Neuron (in vitro differentiated cells): ENCODE measurements around the gene MAD2L1.

Source experiments
- H2AFZ ChIP-seq: one replicate; pipeline ENCODE4 v1.6.1; 2013; ENCODE audit warnings: low read depth, mild to moderate bottlenecking, inconsistent platforms, low read length, moderate library complexity
- H3K27me3 ChIP-seq: one replicate; pipeline ENCODE4 v1.6.1; 2013; ENCODE audit warnings: low read length; ENCODE audit not compliant: insufficient read depth
- H3K36me3 ChIP-seq: one replicate; pipeline ENCODE4 v1.6.1; 2013; ENCODE audit warnings: low read length; ENCODE audit not compliant: insufficient read depth
- H3K4me1 ChIP-seq: one replicate; pipeline ENCODE4 v1.6.1; 2013; ENCODE audit warnings: low read length; ENCODE audit not compliant: insufficient read depth
- H3K4me3 ChIP-seq: 2 replicates; pipeline ENCODE4 v1.5.1; 2013; ENCODE audit warnings: mild to moderate bottlenecking, low read length, moderate library complexity
- H3K9me3 ChIP-seq: one replicate; pipeline ENCODE4 v1.6.1; 2013; ENCODE audit warnings: low read length

The MAD2L1 gene

GRCh38 chr4:120053911-120054310 lies 12.7 kb downstream of the MAD2L1 start:
- no peak overlapping the region for H3K4me3 ChIP-seq

GRCh38 chr4:120052856-120053255 lies 13.8 kb downstream of the MAD2L1 start:
- Histone ChIP-seq H3K27me3 (no peaks in the 10 kb centered on the region), H3K36me3 (peaks cover 7% of the 10 kb centered on the region), H3K9me3 (no peaks in the 10 kb centered on the region), H3K4me3 (no peak overlapping the region), H3K4me1 (peaks cover 12% of the 10 kb centered on the region), H2AFZ (no peak overlapping the region)

More at GRCh38 chr4:120053911-120054310, 12.7 kb downstream of the MAD2L1 start:
- Histone ChIP-seq H3K9me3 (no peaks in the 10 kb centered on the region), H3K36me3 (peaks cover 14% of the 10 kb centered on the region), H3K4me1 (peaks cover 12% of the 10 kb centered on the region), H3K27me3 (no peaks in the 10 kb centered on the region), H2AFZ (no peak overlapping the region)

- H3K4me1 ChIP-seq: peaks cover 12% of the 10 kb centered on the region
- no peaks in the 10 kb centered on the region for H3K36me3 ChIP-seq
- no peak overlapping the region for H2AFZ ChIP-seq
- no peak overlapping the region for H3K4me3 ChIP-seq
- no peaks in the 10 kb centered on the region for H3K27me3 ChIP-seq
- no peaks in the 10 kb centered on the region for H3K9me3 ChIP-seq
These were observed 15.4 kb downstream of the MAD2L1 start for GRCh38 chr4:120051253-120051652.

GRCh38 chr4:120049732-120050494 lies 16.7 kb downstream of the MAD2L1 start:
- Histone ChIP-seq H2AFZ (no peak overlapping the region), H3K9me3 (no peaks in the 10 kb centered on the region), H3K36me3 (no peaks in the 10 kb centered on the region), H3K4me1 (peaks cover 12% of the 10 kb centered on the region), H3K27me3 (no peaks in the 10 kb centered on the region), H3K4me3 (no peak overlapping the region)

GRCh38 chr4:120043828-120044227 lies 22.8 kb downstream of the MAD2L1 start:
- Histone ChIP-seq H3K9me3 (no peaks in the 10 kb centered on the region), H3K4me1 (no peaks in the 10 kb centered on the region), H3K4me3 (no peak overlapping the region), H3K36me3 (no peaks in the 10 kb centered on the region), H2AFZ (no peak overlapping the region), H3K27me3 (no peaks in the 10 kb centered on the region)

- H3K4me3 ChIP-seq: no peak overlapping the region
These were observed 29.2 kb downstream of the MAD2L1 start for GRCh38 chr4:120037411-120037810.

GRCh38 chr4:120034913-120035312 lies 31.7 kb downstream of the MAD2L1 start:
- H3K4me3 ChIP-seq: no peak overlapping the region
- H2AFZ ChIP-seq: no peak overlapping the region
- no peaks in the 10 kb centered on the region for H3K9me3 ChIP-seq
- H3K4me1 ChIP-seq: peaks cover 6% of the 10 kb centered on the region
- no peaks in the 10 kb centered on the region for H3K36me3 ChIP-seq
- H3K27me3 ChIP-seq: no peaks in the 10 kb centered on the region

More at GRCh38 chr4:120037411-120037810, 29.2 kb downstream of the MAD2L1 start:
- no peaks in the 10 kb centered on the region for H3K27me3 ChIP-seq
- no peaks in the 10 kb centered on the region for H3K36me3 ChIP-seq
- H3K4me1 ChIP-seq: peaks cover 6% of the 10 kb centered on the region
- H2AFZ ChIP-seq: no peak overlapping the region
- no peaks in the 10 kb centered on the region for H3K9me3 ChIP-seq

- no peak overlapping the region for H2AFZ ChIP-seq
- H3K27me3 ChIP-seq: peaks cover 2% of the 10 kb centered on the region
- no peaks in the 10 kb centered on the region for H3K4me1 ChIP-seq
- no peak overlapping the region for H3K4me3 ChIP-seq
- no peaks in the 10 kb centered on the region for H3K36me3 ChIP-seq
- no peaks in the 10 kb centered on the region for H3K9me3 ChIP-seq
These were observed 39.8 kb downstream of the MAD2L1 start for GRCh38 chr4:120026853-120027252.

- Histone ChIP-seq H3K9me3 (no peaks in the 10 kb centered on the region), H3K27me3 (peaks cover 2% of the 10 kb centered on the region), H3K4me1 (no peaks in the 10 kb centered on the region), H3K4me3 (no peak overlapping the region), H2AFZ (no peak overlapping the region), H3K36me3 (no peaks in the 10 kb centered on the region)
These were observed 41.1 kb downstream of the MAD2L1 start for GRCh38 chr4:120025516-120025915.

GRCh38 chr4:120018786-120019185 lies 47.9 kb downstream of the MAD2L1 start:
- H3K4me1 ChIP-seq: peaks cover 5% of the 10 kb centered on the region

GRCh38 chr4:120017939-120018692 lies 48.5 kb downstream of the MAD2L1 start:
- Histone ChIP-seq H3K9me3 (no peaks in the 10 kb centered on the region), H3K27me3 (no peaks in the 10 kb centered on the region), H2AFZ (no peak overlapping the region), H3K4me1 (peaks cover 5% of the 10 kb centered on the region), H3K36me3 (no peaks in the 10 kb centered on the region), H3K4me3 (no peak overlapping the region)

More at GRCh38 chr4:120018786-120019185, 47.9 kb downstream of the MAD2L1 start:
- no peak overlapping the region for H2AFZ ChIP-seq
- H3K9me3 ChIP-seq: no peaks in the 10 kb centered on the region
- no peaks in the 10 kb centered on the region for H3K36me3 ChIP-seq
- H3K27me3 ChIP-seq: no peaks in the 10 kb centered on the region
- H3K4me3 ChIP-seq: no peak overlapping the region

- H3K4me1 ChIP-seq: no peaks in the 10 kb centered on the region
- no peaks in the 10 kb centered on the region for H3K9me3 ChIP-seq
- H3K36me3 ChIP-seq: no peaks in the 10 kb centered on the region
- peaks cover 2% of the 10 kb centered on the region for H3K27me3 ChIP-seq
- no peak overlapping the region for H2AFZ ChIP-seq
- no peak overlapping the region for H3K4me3 ChIP-seq
These were observed 54.9 kb downstream of the MAD2L1 start for GRCh38 chr4:120011725-120012124.

- Histone ChIP-seq H2AFZ (no peak overlapping the region), H3K4me1 (no peaks in the 10 kb centered on the region), H3K27me3 (peaks cover 2% of the 10 kb centered on the region)
These were observed 56.0 kb downstream of the MAD2L1 start for GRCh38 chr4:120010646-120011045.

More at GRCh38 chr4:120010646-120011045, 56.0 kb downstream of the MAD2L1 start:
- H3K4me3 ChIP-seq: no peak overlapping the region
- H3K36me3 ChIP-seq: no peaks in the 10 kb centered on the region
- no peaks in the 10 kb centered on the region for H3K9me3 ChIP-seq
